ENCODE measurements around the gene ASPG.

GRCh38 chr14:104096751-104097700 is 11.5 kb downstream of the ASPG start:
- no peak for TF ChIP-seq CTCF (IDR thresholded peaks at IDR 0.05; ENCODE audit: insufficient read depth, low read length, poor library complexity, severe bottlenecking)
- no peak for TF ChIP-seq EZH2phosphoT487 (conservative IDR thresholded peaks at IDR 0.05; ENCODE audit: low read length)
